ENCODE data around the gene ST8SIA4.

DNA sequence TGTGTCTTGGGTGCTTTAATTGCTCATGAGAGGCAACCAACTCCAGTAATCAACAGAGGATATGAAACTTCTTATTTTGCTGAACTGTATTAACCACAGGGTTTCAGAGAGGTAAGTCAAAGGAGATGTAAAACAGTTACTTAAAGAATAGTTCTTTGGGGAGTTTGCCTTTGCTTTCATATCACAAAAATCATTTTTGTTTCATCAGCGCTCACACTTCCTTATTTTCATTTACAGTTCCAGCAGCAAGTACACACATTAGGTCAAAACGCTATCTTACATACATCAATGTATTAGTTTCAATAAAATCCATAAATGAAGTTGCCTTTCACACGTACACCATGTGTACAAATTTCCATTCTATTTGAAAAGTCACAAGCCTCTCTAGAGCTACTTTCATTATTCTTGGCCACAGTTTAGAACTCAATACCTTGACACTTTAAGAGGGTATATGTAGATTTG is 50.1 kb downstream of the ST8SIA4 start:
- TF ChIP-seq, protein P1, sequence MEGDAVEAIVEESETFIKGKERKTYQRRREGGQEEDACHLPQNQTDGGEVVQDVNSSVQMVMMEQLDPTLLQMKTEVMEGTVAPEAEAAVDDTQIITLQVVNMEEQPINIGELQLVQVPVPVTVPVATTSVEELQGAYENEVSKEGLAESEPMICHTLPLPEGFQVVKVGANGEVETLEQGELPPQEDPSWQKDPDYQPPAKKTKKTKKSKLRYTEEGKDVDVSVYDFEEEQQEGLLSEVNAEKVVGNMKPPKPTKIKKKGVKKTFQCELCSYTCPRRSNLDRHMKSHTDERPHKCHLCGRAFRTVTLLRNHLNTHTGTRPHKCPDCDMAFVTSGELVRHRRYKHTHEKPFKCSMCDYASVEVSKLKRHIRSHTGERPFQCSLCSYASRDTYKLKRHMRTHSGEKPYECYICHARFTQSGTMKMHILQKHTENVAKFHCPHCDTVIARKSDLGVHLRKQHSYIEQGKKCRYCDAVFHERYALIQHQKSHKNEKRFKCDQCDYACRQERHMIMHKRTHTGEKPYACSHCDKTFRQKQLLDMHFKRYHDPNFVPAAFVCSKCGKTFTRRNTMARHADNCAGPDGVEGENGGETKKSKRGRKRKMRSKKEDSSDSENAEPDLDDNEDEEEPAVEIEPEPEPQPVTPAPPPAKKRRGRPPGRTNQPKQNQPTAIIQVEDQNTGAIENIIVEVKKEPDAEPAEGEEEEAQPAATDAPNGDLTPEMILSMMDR (IDR thresholded peaks at IDR 0.05; ENCODE audit: low read depth, low read length), result no peak
- TF ChIP-seq POLR2A (IDR thresholded peaks at IDR 0.05; ENCODE audit: extremely low read depth, insufficient read length), result no peak
- TF ChIP-seq, protein P2, sequence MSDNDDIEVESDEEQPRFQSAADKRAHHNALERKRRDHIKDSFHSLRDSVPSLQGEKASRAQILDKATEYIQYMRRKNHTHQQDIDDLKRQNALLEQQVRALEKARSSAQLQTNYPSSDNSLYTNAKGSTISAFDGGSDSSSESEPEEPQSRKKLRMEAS (IDR thresholded peaks at IDR 0.05; ENCODE audit: low read depth, low read length), result no peak
- TF ChIP-seq MYC (IDR thresholded peaks at IDR 0.05; ENCODE audit: low read depth, low read length), result no peak
